GM18498 (cell line): ENCODE measurements around the gene IL19.
"Not testable (repeated sequence)": the region's sequence is repeated elsewhere in the genome, so short reads cannot be mapped to it uniquely, and the experiment has no call there.

Source experiments
- ATAC-seq: cut with Tn5 transposase; IDR thresholded peaks from one replicate; pipeline ENCODE4 v1.9.1; 2021; ENCODE audit warnings: mild to moderate bottlenecking, moderate library complexity; ENCODE audit not compliant: unreplicated experiment

IL19 gene

GRCh38 chr1:206772243-206772937, 1.8 kb downstream of the IL19 start, which contains the start of gene IL10:
Gene IL10 (minus strand): TSS chr1:206772494. CDS start chr1:206772435, 59 bp downstream.
- ATAC-seq, result no peak

GRCh38 chr1:206774093-206774492, 3.5 kb downstream of the IL19 start:
- ATAC-seq, result no peak

- ATAC-seq, result no peak
Measured at GRCh38 chr1:206776229-206776628, 5.7 kb downstream of the IL19 start.

GRCh38 chr1:206778031-206778430, 7.5 kb downstream of the IL19 start:
- no peak for ATAC-seq

GRCh38 chr1:206778911-206779310, 8.3 kb downstream of the IL19 start:
- not testable (repeated sequence) for ATAC-seq

GRCh38 chr1:206779638-206780037, 9.1 kb downstream of the IL19 start:
- ATAC-seq, result no peak

- peak; percentile 54 for ATAC-seq
Measured at GRCh38 chr1:206782448-206782847, 11.9 kb downstream of the IL19 start.

- no peak for ATAC-seq
Measured at GRCh38 chr1:206783506-206783905, 12.9 kb downstream of the IL19 start.

GRCh38 chr1:206784471-206784903, 13.9 kb downstream of the IL19 start:
- peak; percentile 68 for ATAC-seq

- ATAC-seq, result no peak
Measured at GRCh38 chr1:206785182-206785765, 14.7 kb downstream of the IL19 start.

GRCh38 chr1:206786212-206786886, 15.8 kb downstream of the IL19 start:
- ATAC-seq, result no peak

GRCh38 chr1:206787891-206788290, 17.3 kb downstream of the IL19 start:
- no peak for ATAC-seq

GRCh38 chr1:206788487-206789050, 18.0 kb downstream of the IL19 start:
- no peak for ATAC-seq

- no peak for ATAC-seq
Measured at GRCh38 chr1:206790502-206791250, 20.1 kb downstream of the IL19 start.

GRCh38 chr1:206792939-206793607, 22.5 kb downstream of the IL19 start:
- ATAC-seq, result peak; percentile 36

- no peak for ATAC-seq
Measured at GRCh38 chr1:206793620-206794019, 23.0 kb downstream of the IL19 start.

GRCh38 chr1:206794294-206794908, 23.8 kb downstream of the IL19 start:
- ATAC-seq, result no peak

- ATAC-seq, result no peak
Measured at GRCh38 chr1:206796116-206796515, 25.5 kb downstream of the IL19 start.

GRCh38 chr1:206796981-206797402, 26.4 kb downstream of the IL19 start:
- ATAC-seq, result no peak
